ENCODE data around the gene ABO.

ABO gene

GRCh38 chr9:133262226-133262625, 12.8 kb downstream of the ABO start:
- H3K4me1 ChIP-seq (ENCODE audit: control insufficient read depth in 2 of 2, insufficient read depth in 2 of 2, low read length in 2 of 2), result no peaks in the 10 kb centered on the region
- no peak overlapping the region for H3K27ac ChIP-seq (ENCODE audit: low read depth in 2 of 2, low read length in 2 of 2)
- no peak overlapping the region for H3K4me3 ChIP-seq (ENCODE audit: low read length in 2 of 2)
- no peaks in the 10 kb centered on the region for H3K27me3 ChIP-seq (ENCODE audit: control insufficient read depth in 2 of 2, insufficient read depth in 2 of 2, low read length in 2 of 2)
- peaks cover 9 to 20% of the 10 kb centered on the region in 2 donors for H3K36me3 ChIP-seq (ENCODE audit: control insufficient read depth in 2 of 2, insufficient read depth in 2 of 2, low read length in 2 of 2)
- H3K9me3 ChIP-seq (ENCODE audit: control insufficient read depth in 2 of 2, low read length in 2 of 2), result no peaks in the 10 kb centered on the region
- H3K9ac ChIP-seq (ENCODE audit: low read depth in 1 of 2, low read length in 2 of 2), result no peak overlapping the region

- no peaks in the 10 kb centered on the region for H3K4me1 ChIP-seq (ENCODE audit: control insufficient read depth in 2 of 2, insufficient read depth in 2 of 2, low read length in 2 of 2)
- H3K4me3 ChIP-seq (ENCODE audit: low read length in 2 of 2), result no peak overlapping the region
- no peak overlapping the region for H3K9ac ChIP-seq (ENCODE audit: low read depth in 1 of 2, low read length in 2 of 2)
- H3K9me3 ChIP-seq (ENCODE audit: control insufficient read depth in 2 of 2, low read length in 2 of 2), result no peaks in the 10 kb centered on the region
- H3K27me3 ChIP-seq (ENCODE audit: control insufficient read depth in 2 of 2, insufficient read depth in 2 of 2, low read length in 2 of 2), result no peaks in the 10 kb centered on the region
- H3K27ac ChIP-seq (ENCODE audit: low read depth in 2 of 2, low read length in 2 of 2), result no peak overlapping the region
- H3K36me3 ChIP-seq (ENCODE audit: control insufficient read depth in 2 of 2, insufficient read depth in 2 of 2, low read length in 2 of 2), result peaks cover 14 to 20% of the 10 kb centered on the region in 2 donors
Measured at GRCh38 chr9:133261753-133262120, 13.3 kb downstream of the ABO start.

GRCh38 chr9:133261103-133261752, 13.8 kb downstream of the ABO start:
- peaks cover 0 to 2% of the 10 kb centered on the region in 2 donors for H3K4me1 ChIP-seq (ENCODE audit: control insufficient read depth in 2 of 2, insufficient read depth in 2 of 2, low read length in 2 of 2)
- no peak overlapping the region for H3K4me3 ChIP-seq (ENCODE audit: low read length in 2 of 2)
- H3K27ac ChIP-seq (ENCODE audit: low read depth in 2 of 2, low read length in 2 of 2), result no peak overlapping the region
- no peak overlapping the region for H3K9ac ChIP-seq (ENCODE audit: low read depth in 1 of 2, low read length in 2 of 2)
- no peaks in the 10 kb centered on the region for H3K9me3 ChIP-seq (ENCODE audit: control insufficient read depth in 2 of 2, low read length in 2 of 2)
- H3K27me3 ChIP-seq (ENCODE audit: control insufficient read depth in 2 of 2, insufficient read depth in 2 of 2, low read length in 2 of 2), result no peaks in the 10 kb centered on the region
- peaks cover 16 to 20% of the 10 kb centered on the region in 2 donors for H3K36me3 ChIP-seq (ENCODE audit: control insufficient read depth in 2 of 2, insufficient read depth in 2 of 2, low read length in 2 of 2)

GRCh38 chr9:133260334-133261102, 14.5 kb downstream of the ABO start:
- H3K9me3 ChIP-seq (ENCODE audit: control insufficient read depth in 2 of 2, low read length in 2 of 2), result no peaks in the 10 kb centered on the region
- no peaks in the 10 kb centered on the region for H3K27me3 ChIP-seq (ENCODE audit: control insufficient read depth in 2 of 2, insufficient read depth in 2 of 2, low read length in 2 of 2)
- H3K4me3 ChIP-seq (ENCODE audit: low read length in 2 of 2), result no peak overlapping the region
- peaks cover 0 to 2% of the 10 kb centered on the region in 2 donors for H3K4me1 ChIP-seq (ENCODE audit: control insufficient read depth in 2 of 2, insufficient read depth in 2 of 2, low read length in 2 of 2)
- H3K36me3 ChIP-seq (ENCODE audit: control insufficient read depth in 2 of 2, insufficient read depth in 2 of 2, low read length in 2 of 2), result peaks cover 16 to 20% of the 10 kb centered on the region in 2 donors
- H3K27ac ChIP-seq (ENCODE audit: low read depth in 2 of 2, low read length in 2 of 2), result no peak overlapping the region
- no peak overlapping the region for H3K9ac ChIP-seq (ENCODE audit: low read depth in 1 of 2, low read length in 2 of 2)

GRCh38 chr9:133258061-133259015, 16.7 kb downstream of the ABO start:
- Histone ChIP-seq H3K4me1 (ENCODE audit: control insufficient read depth in 2 of 2, insufficient read depth in 2 of 2, low read length in 2 of 2) (peaks cover 0 to 12% of the 10 kb centered on the region in 2 donors), H3K36me3 (ENCODE audit: control insufficient read depth in 2 of 2, insufficient read depth in 2 of 2, low read length in 2 of 2) (peaks cover 22 to 24% of the 10 kb centered on the region in 2 donors), H3K27me3 (ENCODE audit: control insufficient read depth in 2 of 2, insufficient read depth in 2 of 2, low read length in 2 of 2) (no peaks in the 10 kb centered on the region), H3K9me3 (ENCODE audit: control insufficient read depth in 2 of 2, low read length in 2 of 2) (no peaks in the 10 kb centered on the region), H3K27ac (ENCODE audit: low read depth in 2 of 2, low read length in 2 of 2) (no peak overlapping the region), H3K9ac (ENCODE audit: low read depth in 1 of 2, low read length in 2 of 2) (no peak overlapping the region), H3K4me3 (ENCODE audit: low read length in 2 of 2) (no peak overlapping the region)

GRCh38 chr9:133257465-133257956, 17.5 kb downstream of the ABO start:
- Histone ChIP-seq H3K4me1 (ENCODE audit: control insufficient read depth in 2 of 2, insufficient read depth in 2 of 2, low read length in 2 of 2) (peaks cover 8 to 21% of the 10 kb centered on the region in 2 donors), H3K9ac (ENCODE audit: low read depth in 1 of 2, low read length in 2 of 2) (no peak overlapping the region), H3K27ac (ENCODE audit: low read depth in 2 of 2, low read length in 2 of 2) (no peak overlapping the region), H3K4me3 (ENCODE audit: low read length in 2 of 2) (no peak overlapping the region), H3K36me3 (ENCODE audit: control insufficient read depth in 2 of 2, insufficient read depth in 2 of 2, low read length in 2 of 2) (peaks cover 22 to 24% of the 10 kb centered on the region in 2 donors), H3K9me3 (ENCODE audit: control insufficient read depth in 2 of 2, low read length in 2 of 2) (no peaks in the 10 kb centered on the region), H3K27me3 (ENCODE audit: control insufficient read depth in 2 of 2, insufficient read depth in 2 of 2, low read length in 2 of 2) (no peaks in the 10 kb centered on the region)

GRCh38 chr9:133256686-133257091, 18.3 kb downstream of the ABO start:
- Histone ChIP-seq H3K36me3 (ENCODE audit: control insufficient read depth in 2 of 2, insufficient read depth in 2 of 2, low read length in 2 of 2) (peaks cover 17 to 22% of the 10 kb centered on the region in 2 donors), H3K27ac (ENCODE audit: low read depth in 2 of 2, low read length in 2 of 2) (no peak overlapping the region), H3K27me3 (ENCODE audit: control insufficient read depth in 2 of 2, insufficient read depth in 2 of 2, low read length in 2 of 2) (no peaks in the 10 kb centered on the region), H3K4me3 (ENCODE audit: low read length in 2 of 2) (no peak overlapping the region), H3K4me1 (ENCODE audit: control insufficient read depth in 2 of 2, insufficient read depth in 2 of 2, low read length in 2 of 2) (peaks cover 14 to 29% of the 10 kb centered on the region in 2 donors), H3K9ac (ENCODE audit: low read depth in 1 of 2, low read length in 2 of 2) (no peak overlapping the region), H3K9me3 (ENCODE audit: control insufficient read depth in 2 of 2, low read length in 2 of 2) (no peaks in the 10 kb centered on the region)

- Histone ChIP-seq H3K4me3 (ENCODE audit: low read length in 2 of 2) (no peak overlapping the region), H3K27ac (ENCODE audit: low read depth in 2 of 2, low read length in 2 of 2) (no peak overlapping the region), H3K27me3 (ENCODE audit: control insufficient read depth in 2 of 2, insufficient read depth in 2 of 2, low read length in 2 of 2) (no peaks in the 10 kb centered on the region), H3K4me1 (ENCODE audit: control insufficient read depth in 2 of 2, insufficient read depth in 2 of 2, low read length in 2 of 2) (peaks cover 19 to 35% of the 10 kb centered on the region in 2 donors), H3K9me3 (ENCODE audit: control insufficient read depth in 2 of 2, low read length in 2 of 2) (no peaks in the 10 kb centered on the region), H3K9ac (ENCODE audit: low read depth in 1 of 2, low read length in 2 of 2) (no peak overlapping the region), H3K36me3 (ENCODE audit: control insufficient read depth in 2 of 2, insufficient read depth in 2 of 2, low read length in 2 of 2) (peaks cover 14 to 22% of the 10 kb centered on the region in 2 donors)
Measured at GRCh38 chr9:133256136-133256461, 18.9 kb downstream of the ABO start.

- peaks cover 23 to 39% of the 10 kb centered on the region in 2 donors for H3K4me1 ChIP-seq (ENCODE audit: control insufficient read depth in 2 of 2, insufficient read depth in 2 of 2, low read length in 2 of 2)
- no peak overlapping the region for H3K4me3 ChIP-seq (ENCODE audit: low read length in 2 of 2)
- no peak overlapping the region for H3K9ac ChIP-seq (ENCODE audit: low read depth in 1 of 2, low read length in 2 of 2)
- no peak overlapping the region for H3K27ac ChIP-seq (ENCODE audit: low read depth in 2 of 2, low read length in 2 of 2)
- H3K27me3 ChIP-seq (ENCODE audit: control insufficient read depth in 2 of 2, insufficient read depth in 2 of 2, low read length in 2 of 2), result no peaks in the 10 kb centered on the region
- H3K36me3 ChIP-seq (ENCODE audit: control insufficient read depth in 2 of 2, insufficient read depth in 2 of 2, low read length in 2 of 2), result peaks cover 12 to 19% of the 10 kb centered on the region in 2 donors
- no peaks in the 10 kb centered on the region for H3K9me3 ChIP-seq (ENCODE audit: control insufficient read depth in 2 of 2, low read length in 2 of 2)
Measured at GRCh38 chr9:133255371-133256135, 19.4 kb downstream of the ABO start.

Data from mucosa of rectum (tissue), 2 donors.